HepG2 (cell line): ENCODE data around the gene PXMP2. TPM values are rescaled to one million over a fixed set of nuclear protein-coding genes. Genes with fewer than 3 reads are reported as not detected.

Experiments
- ATAC-seq: fragments of 200-7000 bp; cut with Tn5 transposase; 3 replicates; pipeline ENCODE4 v1.9.1; 2020; ENCODE audit warnings: mild to moderate bottlenecking, moderate library complexity
- BruUV-seq: library from RNA; stranded (reverse); fragments of 400-500 nt; replicated peaks from 2 replicates; lab custom pipeline; 2021; lab: Mats Ljungman, UMichigan
- CTCF ChIA-PET: fragments of 300-600 bp; formaldehyde crosslinking; extraction: SDS; loops from one replicate; lab custom pipeline; 2021; ENCODE audit warnings: low total read pairs, inconsistent platforms, low intra/inter-chr PET ratio; lab: Yijun Ruan, JAX
- POLR2A ChIA-PET: fragments of 350-600 bp; sonication (Branson Sonifier 250); formaldehyde crosslinking; loops from one replicate; lab custom pipeline; 2020; ENCODE audit warnings: antibody characterized with exemption, inconsistent platforms; lab: Yijun Ruan, JAX
- DNase-seq: peaks from one replicate; pipeline ENCODE4 v3.0.0-alpha.2; 2015; ENCODE audit warnings: low spot score
- FAIRE-seq: peaks from 3 replicates; lab custom pipeline; 2011; peaks lifted over from hg19 to GRCh38; lab: Jason Lieb, UNC
- H2AFZ ChIP-seq: one replicate; pipeline ENCODE4 v1.6.1; 2011; ENCODE audit warnings: low read length, inconsistent platforms
- H3K27ac ChIP-seq: fragments of 300-600 bp; 3 replicates; pipeline ENCODE4 v1.8.0; 2011; ENCODE audit warnings: mixed run types, mild to moderate bottlenecking, mixed read lengths, low read length, inconsistent platforms; ENCODE audit not compliant: insufficient read depth; ENCODE audit errors: extremely low read length
- H3K27me3 ChIP-seq, 2 experiments: fragments of 200-600 bp in 1 of 2; 2 replicates in 1 of 2; 3 replicates in 1 of 2; pipeline versions ENCODE4 v1.6.0 to v1.8.0; 2011; ENCODE audit warnings: low read length in 2 of 2, mild to moderate bottlenecking in 2 of 2, moderate library complexity in 2 of 2, inconsistent platforms in 1 of 2; ENCODE audit not compliant: insufficient read depth in 2 of 2, control insufficient read depth in 1 of 2
- H3K36me3 ChIP-seq, 2 experiments: fragments of 200-600 bp in 1 of 2; replicated peaks in 1 of 2; 2 replicates in 1 of 2; 3 replicates in 1 of 2; pipeline versions ENCODE4 v1.5.1 to v1.8.0; 2011; ENCODE audit warnings: low read length in 2 of 2, inconsistent platforms in 1 of 2; ENCODE audit not compliant: insufficient read depth in 2 of 2, control insufficient read depth in 1 of 2
- H3K4me1 ChIP-seq: 2 replicates; pipeline ENCODE4 v1.5.1; 2012; ENCODE audit warnings: low read length, inconsistent platforms; ENCODE audit not compliant: insufficient read depth
- H3K4me2 ChIP-seq: 2 replicates; pipeline ENCODE4 v1.6.0; 2011; ENCODE audit warnings: low read depth, low read length, inconsistent platforms
- H3K4me3 ChIP-seq, 3 experiments: fragments of 200-600 bp in 1 of 3; sonication (generic), shearing (Covaris generic) in 1 of 3; replicated peaks in 1 of 3; 2 replicates each; pipeline ENCODE4 v1.5.1; 2011 to 2016; ENCODE audit warnings: low read length in 3 of 3, inconsistent platforms in 2 of 3, low read depth in 2 of 3, mild to moderate bottlenecking in 2 of 3, control low read depth in 1 of 3, mixed read lengths in 1 of 3; ENCODE audit not compliant: insufficient read depth in 1 of 3
- H3K79me2 ChIP-seq: one replicate; pipeline ENCODE4 v1.6.1; 2011; ENCODE audit warnings: low read length, inconsistent platforms; ENCODE audit not compliant: insufficient read depth
- H3K9ac ChIP-seq: 2 replicates; pipeline ENCODE4 v1.6.0; 2011; ENCODE audit warnings: mild to moderate bottlenecking, low read depth, low read length, inconsistent platforms; ENCODE audit not compliant: insufficient read depth
- H3K9me3 ChIP-seq: 2 replicates; pipeline ENCODE4 v1.5.1; 2012; ENCODE audit warnings: mild to moderate bottlenecking, low read length
- H4K20me1 ChIP-seq: 2 replicates; pipeline ENCODE4 v1.6.0; 2011; ENCODE audit warnings: inconsistent platforms, mild to moderate bottlenecking, low read length, moderate library complexity; ENCODE audit not compliant: insufficient read depth
- ESRRA ChIP-seq: sonication (generic); formaldehyde crosslinking; IDR thresholded peaks from 2 replicates; pipeline ENCODE4 v1.5.1; 2020; ENCODE audit warnings: mild to moderate bottlenecking, low read depth, missing genetic modification reagents
- HINFP ChIP-seq: sonication (generic); formaldehyde crosslinking; IDR thresholded peaks from 2 replicates; pipeline ENCODE4 v1.4.0; 2020; ENCODE audit warnings: low read depth, mild to moderate bottlenecking, missing genetic modification reagents
- HMGXB4 ChIP-seq, 2 experiments: sonication (generic) in 1 of 2; formaldehyde crosslinking in 1 of 2; IDR thresholded peaks; 2 replicates each; pipeline versions ENCODE4 v1.4.0 to v1.6.1; 2018 to 2020; ENCODE audit warnings: missing genetic modification reagents in 2 of 2, borderline replicate concordance in 1 of 2, low read depth in 1 of 2, mild to moderate bottlenecking in 1 of 2, missing biosample characterization in 1 of 2
- HNF4G ChIP-seq, 2 experiments: sonication (generic) in 1 of 2; formaldehyde crosslinking in 1 of 2; IDR thresholded peaks; 2 replicates each; pipeline versions ENCODE4 v1.4.0 to v1.6.1; 2011 to 2020; ENCODE audit warnings: borderline replicate concordance in 2 of 2, low read depth in 2 of 2, mild to moderate bottlenecking in 2 of 2, low read length in 1 of 2, missing genetic modification reagents in 1 of 2, moderate library complexity in 1 of 2
- MXD3 ChIP-seq: IDR thresholded peaks from 2 replicates; pipeline ENCODE4 v1.6.1; 2016; ENCODE audit warnings: mild to moderate bottlenecking, missing biosample characterization, missing genetic modification reagents
- SOX13 ChIP-seq, 3 experiments: fragments of 450-650 bp in 1 of 3; sonication (generic) in 1 of 3; formaldehyde crosslinking in 1 of 3; IDR thresholded peaks in 2 of 3; conservative IDR thresholded peaks in 1 of 3; 2 replicates each; pipeline versions ENCODE4 v1.5.0 to v1.6.1; 2016 to 2020; ENCODE audit warnings: antibody characterized with exemption in 1 of 3, mild to moderate bottlenecking in 1 of 3, missing compliant biosample characterization in 1 of 3, missing genetic modification reagents in 1 of 3, moderate library complexity in 1 of 3
- TBX3 ChIP-seq: fragments of 450-650 bp; IDR thresholded peaks from 2 replicates; pipeline ENCODE4 v1.6.1; 2017; ENCODE audit warnings: antibody characterized with exemption, mild to moderate bottlenecking, inconsistent platforms, borderline replicate concordance
- ZBTB14 ChIP-seq: sonication (generic); formaldehyde crosslinking; IDR thresholded peaks from 2 replicates; pipeline ENCODE4 v1.4.0; 2020; ENCODE audit warnings: missing genetic modification reagents
- ZFX ChIP-seq: sonication (generic); formaldehyde crosslinking; IDR thresholded peaks from 2 replicates; pipeline ENCODE4 v1.4.0; 2020; ENCODE audit warnings: mild to moderate bottlenecking, low read depth, missing genetic modification reagents, moderate library complexity
- ZFY ChIP-seq: sonication (generic); formaldehyde crosslinking; IDR thresholded peaks from 2 replicates; pipeline ENCODE4 v1.4.0; 2020; ENCODE audit warnings: missing genetic modification reagents
- ZMYM2 ChIP-seq: sonication (generic); formaldehyde crosslinking; IDR thresholded peaks from 2 replicates; pipeline ENCODE4 v1.8.0; 2022; ENCODE audit warnings: mild to moderate bottlenecking, missing genetic modification reagents
- ZNF260 ChIP-seq: sonication (generic); formaldehyde crosslinking; IDR thresholded peaks from 2 replicates; pipeline ENCODE4 v1.4.0; 2020; ENCODE audit warnings: missing genetic modification reagents, low read depth, mild to moderate bottlenecking, borderline replicate concordance
- ZNF687 ChIP-seq: sonication (generic); formaldehyde crosslinking; IDR thresholded peaks from 2 replicates; pipeline ENCODE4 v1.5.1; 2020; ENCODE audit warnings: mild to moderate bottlenecking, missing genetic modification reagents, moderate library complexity
- WGBS: methylation state at CpG from one replicate; pipeline ENCODE4 v1.1.6; 2017; ENCODE audit warnings: low lambda C conversion rate; 5-methylcytosine and 5-hydroxymethylcytosine counted together
- in situ Hi-C: cut with HindIII; loops from 2 replicates; pipeline ENCODE4 v1.10.0; 2017; ENCODE audit warnings: low pct_unique_long_range_greater_than_20kb; ENCODE audit not compliant: extremely low pct_ligation_motif_present
- intact Hi-C: fragments of 100-400 bp; cut with micrococcal nuclease; formaldehyde crosslinking; loops from one replicate; pipeline ENCODE4 v1.10.0; 2022; ENCODE audit not compliant: unreplicated experiment
- polyA plus RNA-seq, 8 experiments: library from polyadenylated mRNA; depleted of rRNA in 3 of 8; stranded (reverse) in 7 of 8; unstranded in 1 of 8; fragments of >200 nt; fragmentation: Illumina TruSeq in 4 of 8; extraction: Trizol in 4 of 8; gene quantifications; 2 replicates each; pipeline versions ENCODE4 v1.2.1 to v1.2.3, GENCODE V29; 2011 to 2016; ENCODE audit warnings: low read depth in 4 of 8, missing spikeins in 1 of 8, mixed read lengths in 1 of 8; ENCODE audit not compliant: insufficient read depth in 1 of 8
- total RNA-seq, 5 experiments: library from RNA; depleted of rRNA; stranded (reverse); fragments of >200 nt; fragmentation: Illumina TruSeq; extraction: Trizol; gene quantifications; 2 replicates each; pipeline ENCODE4 v1.2.3, GENCODE V29; 2016; ENCODE audit warnings: low read depth in 1 of 5

Gene PXMP2
- total and polyA plus RNA-seq, 2 of the 13 experiments (the other 11 are each of a cell fraction or from before 2014, with no cell fraction given): 25.5 to 42.9 TPM

GRCh38 chr12:132689227-132689626 is 1.8 kb downstream of the PXMP2 start:
- peaks cover 25% of the 10 kb centered on the region for H3K4me1 ChIP-seq
- peak; percentile 35 for ATAC-seq
- 3% methylated on average over 18 of the region's 18 CpGs for WGBS
- in situ Hi-C loops (no loop called here), intact Hi-C loops (no loop called here)
- peak overlapping the region; percentile 60 for H3K9ac ChIP-seq
- no peaks in the 10 kb centered on the region for H3K27me3 ChIP-seq
- CTCF ChIA-PET: no interaction called here
- no peak overlapping the region for H2AFZ ChIP-seq
- no peaks in the 10 kb centered on the region for H3K9me3 ChIP-seq
- H3K4me2 ChIP-seq: peak overlapping the region; percentile 91
- H3K79me2 ChIP-seq: peaks cover 24% of the 10 kb centered on the region
- BruUV-seq: no TSS peak
- FAIRE-seq: peak; percentile 61
- peaks cover 6% of the 10 kb centered on the region; the same call in 1 of the 2 replicates for H4K20me1 ChIP-seq
- peak; percentile 44 for DNase-seq
- peak overlapping the region; percentile 48 for H3K27ac ChIP-seq
- peak overlapping the region; percentile 20 to 72 (median 62); a peak in 5 of 6 replicates for H3K4me3 ChIP-seq
- POLR2A ChIA-PET: no interaction called here
- 0 out of 5 replicates have a peak, but pooled peaks cover 0 to 8% of the 10 kb centered on the region in 2 experiments for H3K36me3 ChIP-seq
- TF ChIP-seq HINFP (CRISPR knock-in tag) (no peak), TBX3 (no peak), ESRRA (CRISPR knock-in tag) (peak; percentile 83; the same call in 1 of the 2 replicates), ZBTB14 (CRISPR knock-in tag) (no peak), SOX13 (IDR thresholded peaks at IDR 0.05) (no peak), SOX13 (CRISPR knock-in tag; conservative IDR thresholded peaks at IDR 0.05 in 1 of 2, IDR thresholded peaks at IDR 0.05 in 1 of 2) (no peak), ZMYM2 (CRISPR knock-in tag) (no peak), ZNF260 (no peak), HNF4G (IDR thresholded peaks at IDR 0.05; ENCODE audit: borderline replicate concordance, low read depth, low read length) (peak; percentile 53; the same call in 1 of the 2 replicates), HNF4G (CRISPR knock-in tag; IDR thresholded peaks at IDR 0.05; ENCODE audit: borderline replicate concordance, low read depth) (no peak), MXD3 (CRISPR knock-in tag) (no peak), HMGXB4 (CRISPR knock-in tag; IDR thresholded peaks at IDR 0.05; ENCODE audit: borderline replicate concordance in 1 of 2, low read depth in 1 of 2) (no peak), ZFX (CRISPR knock-in tag) (peak; percentile 35), ZFY (CRISPR knock-in tag) (0 out of 2 replicates have a peak, but pooled peaks have one; percentile 19), ZNF687 (peak; percentile 54)
